MM.1S (cell line): Measurements from ENCODE around the gene SFSWAP.

Experiments used
- DNase-seq: peaks from one replicate; pipeline ENCODE4 v3.0.0-alpha.2; 2015
- H2AFZ ChIP-seq: fragments of 300-600 bp; sonication (generic); 2 replicates; pipeline ENCODE4 v1.6.0; 2016; ENCODE audit warnings: antibody characterized with exemption, low read length
- H3F3A ChIP-seq: fragments of 300-600 bp; sonication (generic); 2 replicates; pipeline ENCODE4 v1.6.1; 2016; ENCODE audit warnings: mild to moderate bottlenecking, antibody characterized with exemption, low read length, moderate library complexity, mixed read lengths; ENCODE audit not compliant: insufficient read depth
- H3K27ac ChIP-seq: fragments of 300-600 bp; sonication (generic); 2 replicates; pipeline ENCODE4 v1.5.1; 2016; ENCODE audit warnings: mild to moderate bottlenecking, low read length
- H3K27me3 ChIP-seq: fragments of 300-600 bp; sonication (generic); replicated peaks from 2 replicates; pipeline ENCODE4 v1.6.0; 2016; ENCODE audit warnings: low read length; ENCODE audit not compliant: insufficient read depth
- H3K36me3 ChIP-seq: fragments of 300-600 bp; sonication (generic); replicated peaks from 2 replicates; pipeline ENCODE4 v1.6.1; 2016; ENCODE audit warnings: mild to moderate bottlenecking, low read length, mixed read lengths; ENCODE audit not compliant: insufficient read depth
- H3K4me1 ChIP-seq: fragments of 300-600 bp; sonication (generic); 2 replicates; pipeline ENCODE4 v1.6.1; 2016; ENCODE audit warnings: low read length, mixed read lengths
- H3K4me2 ChIP-seq: fragments of 300-600 bp; sonication (generic); 2 replicates; pipeline ENCODE4 v1.6.0; 2016; ENCODE audit warnings: low read depth, low read length
- H3K4me3 ChIP-seq: fragments of 300-600 bp; sonication (generic); 2 replicates; pipeline ENCODE4 v1.5.1; 2016; ENCODE audit warnings: low read length, mixed read lengths
- H3K79me2 ChIP-seq: fragments of 300-600 bp; sonication (generic); 2 replicates; pipeline ENCODE4 v1.6.1; 2016; ENCODE audit warnings: mixed run types, low read length, mixed read lengths
- H3K9ac ChIP-seq: fragments of 300-600 bp; sonication (generic); 2 replicates; pipeline ENCODE4 v1.6.1; 2016; ENCODE audit warnings: low read length, mixed read lengths
- H3K9me2 ChIP-seq: fragments of 300-600 bp; sonication (generic); replicated peaks from 2 replicates; pipeline ENCODE4 v1.6.1; 2016; ENCODE audit warnings: mild to moderate bottlenecking, low read length, mixed read lengths; ENCODE audit not compliant: insufficient read depth
- H3K9me3 ChIP-seq: fragments of 300-600 bp; sonication (generic); replicated peaks from 2 replicates; pipeline ENCODE4 v1.6.1; 2016; ENCODE audit warnings: mild to moderate bottlenecking, low read length, mixed read lengths; ENCODE audit not compliant: insufficient read depth
- H4K20me1 ChIP-seq: fragments of 300-600 bp; sonication (generic); 2 replicates; pipeline ENCODE4 v1.6.1; 2016; ENCODE audit warnings: mild to moderate bottlenecking, low read length, moderate library complexity, mixed read lengths; ENCODE audit not compliant: insufficient read depth
- EZH2 ChIP-seq: fragments of 300-600 bp; sonication (generic); optimal IDR thresholded peaks from 2 replicates; pipeline ENCODE3; 2017; ENCODE audit warnings: low read depth, mild to moderate bottlenecking, antibody characterized with exemption, low read length, mixed read lengths
- EZH2phosphoT487 ChIP-seq: fragments of 300-600 bp; sonication (generic); IDR thresholded peaks from 2 replicates; pipeline ENCODE4 v1.6.1; 2018; ENCODE audit warnings: antibody characterized with exemption, low read length
- TF ChIP-seq, protein P1 (sequence below): fragments of 300-600 bp; sonication (generic); IDR thresholded peaks from 2 replicates; pipeline ENCODE4 v1.5.1; 2016; ENCODE audit warnings: antibody characterized with exemption, low read length, mixed read lengths

Gene SFSWAP

GRCh38 chr12:131836193-131836592 is 125.3 kb downstream of the SFSWAP start:
- Histone ChIP-seq H3F3A (no peaks in the 10 kb centered on the region), H3K9me3 (no peaks in the 10 kb centered on the region), H3K4me1 (no peaks in the 10 kb centered on the region), H2AFZ (no peak overlapping the region), H3K9ac (no peak overlapping the region), H3K9me2 (no peaks in the 10 kb centered on the region), H3K4me2 (no peak overlapping the region), H3K4me3 (no peak overlapping the region), H4K20me1 (no peaks in the 10 kb centered on the region), H3K79me2 (no peaks in the 10 kb centered on the region), H3K36me3 (no peaks in the 10 kb centered on the region), H3K27ac (no peak overlapping the region), H3K27me3 (0 out of 2 replicates have a peak, but pooled peaks cover 7% of the 10 kb centered on the region)
- DNase-seq: no peak
- TF ChIP-seq EZH2 (no peak), EZH2phosphoT487 (no peak)
- TF ChIP-seq, protein P1, sequence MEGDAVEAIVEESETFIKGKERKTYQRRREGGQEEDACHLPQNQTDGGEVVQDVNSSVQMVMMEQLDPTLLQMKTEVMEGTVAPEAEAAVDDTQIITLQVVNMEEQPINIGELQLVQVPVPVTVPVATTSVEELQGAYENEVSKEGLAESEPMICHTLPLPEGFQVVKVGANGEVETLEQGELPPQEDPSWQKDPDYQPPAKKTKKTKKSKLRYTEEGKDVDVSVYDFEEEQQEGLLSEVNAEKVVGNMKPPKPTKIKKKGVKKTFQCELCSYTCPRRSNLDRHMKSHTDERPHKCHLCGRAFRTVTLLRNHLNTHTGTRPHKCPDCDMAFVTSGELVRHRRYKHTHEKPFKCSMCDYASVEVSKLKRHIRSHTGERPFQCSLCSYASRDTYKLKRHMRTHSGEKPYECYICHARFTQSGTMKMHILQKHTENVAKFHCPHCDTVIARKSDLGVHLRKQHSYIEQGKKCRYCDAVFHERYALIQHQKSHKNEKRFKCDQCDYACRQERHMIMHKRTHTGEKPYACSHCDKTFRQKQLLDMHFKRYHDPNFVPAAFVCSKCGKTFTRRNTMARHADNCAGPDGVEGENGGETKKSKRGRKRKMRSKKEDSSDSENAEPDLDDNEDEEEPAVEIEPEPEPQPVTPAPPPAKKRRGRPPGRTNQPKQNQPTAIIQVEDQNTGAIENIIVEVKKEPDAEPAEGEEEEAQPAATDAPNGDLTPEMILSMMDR: no peak; the same call in 1 of the 2 replicates

GRCh38 chr12:131836714-131837397 is 126.0 kb downstream of the SFSWAP start:
- H3F3A ChIP-seq: no peaks in the 10 kb centered on the region
- no peaks in the 10 kb centered on the region for H4K20me1 ChIP-seq
- no peak overlapping the region for H3K9ac ChIP-seq
- H3K9me2 ChIP-seq: no peaks in the 10 kb centered on the region
- no peak overlapping the region for H3K4me2 ChIP-seq
- no peaks in the 10 kb centered on the region for H3K36me3 ChIP-seq
- no peaks in the 10 kb centered on the region for H3K9me3 ChIP-seq
- TF ChIP-seq, protein P1: no peak
- TF ChIP-seq EZH2phosphoT487: no peak
- no peak for TF ChIP-seq EZH2
- no peak overlapping the region for H3K4me3 ChIP-seq
- no peak overlapping the region for H2AFZ ChIP-seq
- 0 out of 2 replicates have a peak, but pooled peaks cover 5% of the 10 kb centered on the region for H3K27me3 ChIP-seq
- no peaks in the 10 kb centered on the region for H3K4me1 ChIP-seq
- H3K79me2 ChIP-seq: no peaks in the 10 kb centered on the region
- DNase-seq: no peak
- H3K27ac ChIP-seq: no peak overlapping the region

DNA sequence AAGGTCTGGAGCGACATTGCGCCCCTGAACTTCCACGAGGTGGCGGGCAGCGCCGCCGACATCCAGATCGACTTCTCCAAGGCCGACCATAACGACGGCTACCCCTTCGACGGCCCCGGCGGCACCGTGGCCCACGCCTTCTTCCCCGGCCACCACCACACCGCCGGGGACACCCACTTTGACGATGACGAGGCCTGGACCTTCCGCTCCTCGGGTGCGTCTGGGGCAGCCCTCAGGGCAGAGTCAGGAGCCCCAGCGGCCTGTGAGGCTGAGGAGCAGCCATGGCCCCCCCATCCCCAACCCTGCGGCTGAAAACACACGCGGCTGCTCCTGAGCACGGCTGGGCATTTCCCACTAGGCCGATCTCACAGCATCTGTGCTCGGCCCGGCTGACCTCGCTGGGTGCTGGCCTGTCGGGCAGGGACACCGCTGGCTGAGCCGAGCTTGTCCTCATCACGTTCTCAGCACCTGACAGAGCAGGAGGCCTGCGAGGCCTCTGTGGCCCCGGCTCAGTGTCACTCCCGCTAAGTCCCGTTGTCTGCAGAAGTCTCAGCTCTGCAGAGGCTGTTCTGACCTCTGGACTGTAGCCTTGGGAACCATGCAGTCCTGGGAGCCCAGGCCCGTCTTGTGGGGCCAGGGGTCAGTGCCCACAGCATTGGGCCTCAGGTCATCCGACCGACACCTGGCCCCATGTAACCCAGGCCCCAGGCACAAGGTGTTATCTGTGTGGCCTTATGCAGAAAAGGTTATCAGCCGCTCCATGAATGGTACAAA is 129.9 kb downstream of the SFSWAP start:
- Histone ChIP-seq H3K27ac (no peak overlapping the region), H3K79me2 (no peaks in the 10 kb centered on the region), H3K9me3 (no peaks in the 10 kb centered on the region), H3K9ac (no peak overlapping the region), H3K4me2 (no peak overlapping the region), H3K9me2 (no peaks in the 10 kb centered on the region), H2AFZ (no peak overlapping the region), H3K4me3 (no peak overlapping the region), H4K20me1 (no peaks in the 10 kb centered on the region), H3K4me1 (no peaks in the 10 kb centered on the region), H3K27me3 (no peaks in the 10 kb centered on the region; the same call in 1 of the 2 replicates), H3K36me3 (no peaks in the 10 kb centered on the region), H3F3A (no peaks in the 10 kb centered on the region)
- no peak for DNase-seq
- TF ChIP-seq EZH2phosphoT487 (no peak), EZH2 (no peak)
- TF ChIP-seq, protein P1: no peak
